Activated T-helper 1 cell treated with anti-CD3 and anti-CD28 coated beads, Interleukin-2, amount 50 U/mL, for 16 hours (primary cell): ENCODE data around the gene TGM6.

ENCODE experiments used
- DNase-seq, 2 donors: peaks; one replicate each; pipeline ENCODE4 v3.0.0-alpha.2; 2020; ENCODE audit warnings: low read depth in 1 of 2, low spot score in 1 of 2

Gene TGM6

GRCh38 chr20:2380601-2381000 is at the start of gene TGM6:
Gene TGM6, plus strand, starts transcription at chr20:2380901. Its CDS starts 68 bp downstream, at chr20:2380969.
- no peak for DNase-seq

- no peak for DNase-seq
Measured at GRCh38 chr20:2331106-2331505, 49.6 kb upstream of the TGM6 start.

GRCh38 chr20:2331901-2332565 is 48.7 kb upstream of the TGM6 start:
- no peak for DNase-seq

- DNase-seq = no peak
Measured at GRCh38 chr20:2332711-2333110, 48.0 kb upstream of the TGM6 start.

GRCh38 chr20:2333821-2334220 is 46.9 kb upstream of the TGM6 start:
- DNase-seq = no peak

GRCh38 chr20:2335096-2335870 is 45.4 kb upstream of the TGM6 start:
- DNase-seq = no peak

GRCh38 chr20:2336471-2336870 is 44.2 kb upstream of the TGM6 start:
- no peak for DNase-seq

GRCh38 chr20:2337142-2337541 is 43.6 kb upstream of the TGM6 start:
- DNase-seq = no peak

- DNase-seq = no peak
Measured at GRCh38 chr20:2338411-2339066, 42.2 kb upstream of the TGM6 start.

GRCh38 chr20:2340136-2340535 is 40.6 kb upstream of the TGM6 start:
- no peak for DNase-seq

- DNase-seq = no peak
Measured at GRCh38 chr20:2340823-2341222, 39.9 kb upstream of the TGM6 start.

GRCh38 chr20:2341336-2341735 is 39.4 kb upstream of the TGM6 start:
- DNase-seq = no peak

- DNase-seq = no peak
Measured at GRCh38 chr20:2342243-2342642, 38.5 kb upstream of the TGM6 start.

GRCh38 chr20:2346188-2346587 is 34.5 kb upstream of the TGM6 start:
- no peak for DNase-seq

- DNase-seq = no peak
Measured at GRCh38 chr20:2348336-2348735, 32.4 kb upstream of the TGM6 start.

GRCh38 chr20:2349801-2350200 is 30.9 kb upstream of the TGM6 start:
- no peak for DNase-seq

GRCh38 chr20:2350606-2351005 is 30.1 kb upstream of the TGM6 start:
- DNase-seq = no peak

GRCh38 chr20:2353231-2353630 is 27.5 kb upstream of the TGM6 start:
- DNase-seq = no peak

- DNase-seq = no peak
Measured at GRCh38 chr20:2357114-2357513, 23.6 kb upstream of the TGM6 start.

- no peak for DNase-seq
Measured at GRCh38 chr20:2358006-2358405, 22.7 kb upstream of the TGM6 start.

- DNase-seq = no peak
Measured at GRCh38 chr20:2361035-2361593, 19.6 kb upstream of the TGM6 start.

- DNase-seq = no peak
Measured at GRCh38 chr20:2363187-2363586, 17.5 kb upstream of the TGM6 start.
